ENCODE data around the gene NEDD8. TPM values are rescaled to one million over a fixed set of nuclear protein-coding genes. Genes with fewer than 3 reads are reported as not detected.
"Not testable (repeated sequence)": the region's sequence is repeated elsewhere in the genome, so short reads cannot be mapped to it uniquely, and the experiment has no call there.

Gene NEDD8
- total and polyA plus RNA-seq, 2 donors, result 214 to 259 TPM

DNA sequence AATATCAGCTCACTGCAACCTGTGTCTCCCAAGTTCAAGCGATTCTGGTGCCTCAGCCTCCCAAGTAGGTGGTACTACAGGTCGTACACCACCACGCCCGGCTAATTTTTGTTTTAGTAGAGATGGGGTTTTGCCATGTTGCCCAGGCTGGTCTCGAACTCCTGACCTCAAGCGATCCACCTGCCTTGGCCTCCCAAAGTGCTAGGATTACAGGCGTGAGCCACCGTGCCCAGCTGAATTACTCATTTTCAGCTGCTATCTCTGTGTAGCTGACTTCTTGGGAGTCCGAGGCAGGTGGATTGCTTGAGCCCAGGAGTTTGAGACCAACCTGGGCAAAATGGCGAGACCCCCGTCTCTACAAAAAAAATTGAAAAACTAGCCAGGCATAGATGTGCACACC lies 13.2 kb upstream of the NEDD8 start:
- DNase-seq (ENCODE audit: low read depth in 6 of 9, low spot score in 9 of 9); H3K4me3 ChIP-seq (ENCODE audit: low read length in 2 of 2); H3K36me3 ChIP-seq (ENCODE audit: control insufficient read depth in 2 of 2, insufficient read depth in 2 of 2, low read length in 1 of 2); H3K27ac ChIP-seq (ENCODE audit: low read depth in 1 of 2, low read length in 1 of 2); H3K27me3 ChIP-seq (ENCODE audit: control insufficient read depth in 2 of 2, insufficient read depth in 1 of 2, low read length in 1 of 2); H3K9me3 ChIP-seq (ENCODE audit: control insufficient read depth in 2 of 2, insufficient read depth in 1 of 2, low read length in 1 of 2): not testable (repeated sequence)
- WGBS, result 98% methylated on average over 11 of the region's 11 CpGs
- peaks cover 12 to 32% of the 10 kb centered on the region in 2 donors for H3K4me1 ChIP-seq (ENCODE audit: control insufficient read depth in 2 of 2, insufficient read depth in 2 of 2, low read length in 2 of 2)

DNA sequence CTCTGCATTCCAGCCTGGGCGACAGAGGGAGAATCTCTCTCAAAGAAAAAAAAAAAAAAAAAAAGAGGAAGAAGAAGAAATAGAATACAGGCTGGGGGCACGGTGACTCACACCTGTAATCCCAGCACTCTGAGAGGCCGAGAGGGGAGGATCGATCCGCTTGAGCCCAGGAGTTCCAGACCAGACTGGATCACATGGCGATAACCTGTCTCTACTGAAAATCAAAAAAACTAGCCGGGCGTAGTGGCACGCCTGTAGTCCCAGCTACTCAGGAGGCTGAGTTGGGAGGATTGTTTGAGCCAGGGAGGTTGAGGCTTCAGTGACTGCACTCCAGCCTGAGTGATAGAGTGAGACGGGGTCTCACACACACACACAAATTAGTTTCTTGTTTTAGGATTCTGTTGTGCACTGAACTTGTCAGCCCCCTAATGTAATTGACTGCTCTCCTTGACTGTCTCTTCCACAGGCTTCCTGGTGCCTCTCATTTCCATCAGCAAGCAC lies 11.2 kb upstream of the NEDD8 start:
- Histone ChIP-seq H3K27me3 (ENCODE audit: control insufficient read depth in 2 of 2, insufficient read depth in 1 of 2, low read length in 1 of 2) (no peaks in the 10 kb centered on the region), H3K36me3 (ENCODE audit: control insufficient read depth in 2 of 2, insufficient read depth in 2 of 2, low read length in 1 of 2) (peaks cover 26 to 28% of the 10 kb centered on the region in 2 donors), H3K4me1 (ENCODE audit: control insufficient read depth in 2 of 2, insufficient read depth in 2 of 2, low read length in 2 of 2) (peaks cover 15 to 40% of the 10 kb centered on the region in 2 donors), H3K4me3 (ENCODE audit: low read length in 2 of 2) (peak overlapping the region; percentile 71 to 82), H3K9me3 (ENCODE audit: control insufficient read depth in 2 of 2, insufficient read depth in 1 of 2, low read length in 1 of 2) (no peaks in the 10 kb centered on the region), H3K27ac (ENCODE audit: low read depth in 1 of 2, low read length in 1 of 2) (peak overlapping the region; percentile 98 to 100)
- DNase-seq (ENCODE audit: low read depth in 6 of 9, low spot score in 9 of 9), result peak in 1 of 9 donors; percentile 9
- WGBS, result 43% methylated on average over 10 of the region's 10 CpGs

DNA sequence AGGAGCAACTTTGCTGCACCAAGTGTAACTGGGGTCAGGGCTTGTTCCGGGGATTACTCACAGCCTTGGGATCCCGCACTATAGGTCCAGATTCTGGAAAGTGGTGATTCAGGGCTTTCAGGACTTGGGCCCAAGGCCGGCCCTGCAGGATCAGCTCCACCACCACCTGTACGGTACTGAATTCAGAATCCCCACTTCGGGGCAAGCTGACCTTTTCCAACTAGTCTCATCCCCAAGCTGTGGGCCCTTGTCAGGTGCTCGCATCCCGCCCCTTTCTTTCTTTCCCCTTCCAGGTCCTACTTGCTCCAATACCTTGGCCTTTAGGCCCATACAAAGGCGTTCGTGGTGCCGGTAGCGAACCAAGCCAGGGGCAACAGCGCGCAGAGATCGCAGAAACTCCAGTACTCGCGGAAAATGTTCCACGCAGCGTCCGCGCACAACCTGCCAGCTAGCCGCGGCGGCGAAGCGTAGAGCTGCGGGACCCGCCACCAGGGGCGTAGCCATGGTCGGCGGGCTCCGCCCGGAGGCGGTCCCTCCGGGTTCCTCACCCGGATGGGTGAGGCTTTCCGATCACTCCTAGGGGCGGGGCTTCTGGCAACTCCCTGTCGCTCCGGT lies 9.8 kb upstream of the NEDD8 start:
- DNase-seq (ENCODE audit: low read depth in 6 of 9, low spot score in 9 of 9), result peak in 7 of 9 donors; percentile 91 to 97 (median 93)
- Histone ChIP-seq H3K27me3 (ENCODE audit: control insufficient read depth in 2 of 2, insufficient read depth in 1 of 2, low read length in 1 of 2) (no peaks in the 10 kb centered on the region), H3K4me1 (ENCODE audit: control insufficient read depth in 2 of 2, insufficient read depth in 2 of 2, low read length in 2 of 2) (peaks cover 15 to 39% of the 10 kb centered on the region in 2 donors), H3K4me3 (ENCODE audit: low read length in 2 of 2) (peak overlapping the region; percentile 71 to 82), H3K9me3 (ENCODE audit: control insufficient read depth in 2 of 2, insufficient read depth in 1 of 2, low read length in 1 of 2) (no peaks in the 10 kb centered on the region), H3K27ac (ENCODE audit: low read depth in 1 of 2, low read length in 1 of 2) (peak overlapping the region; percentile 98 to 100), H3K36me3 (ENCODE audit: control insufficient read depth in 2 of 2, insufficient read depth in 2 of 2, low read length in 1 of 2) (peaks cover 40 to 43% of the 10 kb centered on the region in 2 donors)
- 6% methylated on average over 39 of the region's 39 CpGs for WGBS

DNA sequence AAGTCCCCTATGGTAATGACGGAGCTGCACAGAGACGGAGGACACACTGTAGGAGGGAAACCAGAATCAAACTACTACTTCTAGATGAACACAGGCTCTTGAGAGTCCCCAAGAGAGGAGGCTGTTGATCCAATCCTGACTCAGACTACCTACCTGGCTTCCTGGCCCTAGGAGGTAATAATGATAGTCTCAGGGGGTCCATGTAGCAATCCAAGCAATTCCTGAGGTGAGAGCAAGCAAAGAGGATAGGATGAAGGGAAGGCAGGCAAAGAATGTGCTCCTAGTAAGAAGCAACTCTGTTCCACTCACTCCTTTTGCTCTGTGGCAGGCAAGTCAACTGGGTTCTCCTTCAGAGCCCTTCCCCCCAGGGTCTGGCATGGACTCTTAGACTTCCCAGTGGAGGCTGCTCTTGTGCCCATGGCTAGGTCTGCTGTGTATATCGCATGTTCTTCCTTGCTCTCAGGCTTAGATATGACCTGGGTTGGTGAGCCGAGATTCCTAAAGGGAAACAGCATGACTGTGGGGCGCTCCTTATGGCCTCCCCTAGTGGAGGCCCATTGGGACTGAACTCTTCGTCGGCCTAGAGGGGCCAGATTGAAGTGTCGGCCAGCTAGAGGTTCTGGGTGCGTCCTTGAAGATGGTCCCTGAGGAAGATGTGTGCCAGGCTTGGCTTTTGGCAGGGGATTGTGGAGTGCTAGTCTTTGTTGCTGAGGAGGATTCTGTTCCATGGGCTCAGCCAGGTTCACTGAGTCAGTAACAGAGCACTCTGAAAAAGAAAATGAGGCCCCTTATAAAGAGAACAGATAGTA lies 8.1 kb upstream of the NEDD8 start:
- DNase-seq (ENCODE audit: low read depth in 6 of 9, low spot score in 9 of 9), result no peak
- WGBS, result 96% methylated on average over 9 of the region's 9 CpGs
- Histone ChIP-seq H3K9me3 (ENCODE audit: control insufficient read depth in 2 of 2, insufficient read depth in 1 of 2, low read length in 1 of 2) (no peaks in the 10 kb centered on the region), H3K27ac (ENCODE audit: low read depth in 1 of 2, low read length in 1 of 2) (no peak overlapping the region), H3K36me3 (ENCODE audit: control insufficient read depth in 2 of 2, insufficient read depth in 2 of 2, low read length in 1 of 2) (peaks cover 53 to 59% of the 10 kb centered on the region in 2 donors), H3K27me3 (ENCODE audit: control insufficient read depth in 2 of 2, insufficient read depth in 1 of 2, low read length in 1 of 2) (no peaks in the 10 kb centered on the region), H3K4me1 (ENCODE audit: control insufficient read depth in 2 of 2, insufficient read depth in 2 of 2, low read length in 2 of 2) (peaks cover 15 to 35% of the 10 kb centered on the region in 2 donors), H3K4me3 (ENCODE audit: low read length in 2 of 2) (no peak overlapping the region)

DNA sequence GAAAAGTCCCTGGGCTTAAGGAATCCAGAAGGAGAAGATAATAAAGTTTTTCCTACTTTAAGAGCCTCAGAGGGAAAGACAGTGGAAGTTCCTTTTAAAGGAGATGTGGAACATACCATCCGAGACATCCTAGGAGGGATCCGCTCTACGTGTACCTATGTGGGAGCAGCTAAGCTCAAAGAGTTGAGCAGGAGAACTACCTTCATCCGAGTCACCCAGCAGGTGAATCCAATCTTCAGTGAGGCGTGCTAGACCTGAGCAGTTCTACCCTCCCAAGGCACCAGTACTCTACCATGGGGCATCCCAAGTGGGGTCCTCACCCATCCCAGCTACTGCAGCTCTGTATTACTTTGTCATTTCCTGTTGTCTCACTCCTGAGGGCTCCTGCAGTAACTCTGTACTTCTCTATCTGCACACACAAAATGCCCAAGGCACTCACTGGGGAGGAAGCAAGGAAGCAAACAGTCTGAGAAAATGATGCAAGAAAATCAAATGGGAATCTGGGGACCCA lies 6.4 kb upstream of the NEDD8 start:
- H3K27ac ChIP-seq (ENCODE audit: low read depth in 1 of 2, low read length in 1 of 2), result no peak overlapping the region
- 97% methylated on average over 5 of the region's 5 CpGs for WGBS
- no peak for DNase-seq (ENCODE audit: low read depth in 6 of 9, low spot score in 9 of 9)
- no peaks in the 10 kb centered on the region for H3K9me3 ChIP-seq (ENCODE audit: control insufficient read depth in 2 of 2, insufficient read depth in 1 of 2, low read length in 1 of 2)
- H3K36me3 ChIP-seq (ENCODE audit: control insufficient read depth in 2 of 2, insufficient read depth in 2 of 2, low read length in 1 of 2), result peaks cover 53 to 65% of the 10 kb centered on the region in 2 donors
- H3K4me1 ChIP-seq (ENCODE audit: control insufficient read depth in 2 of 2, insufficient read depth in 2 of 2, low read length in 2 of 2), result peaks cover 15 to 36% of the 10 kb centered on the region in 2 donors
- no peak overlapping the region for H3K4me3 ChIP-seq (ENCODE audit: low read length in 2 of 2)
- no peaks in the 10 kb centered on the region for H3K27me3 ChIP-seq (ENCODE audit: control insufficient read depth in 2 of 2, insufficient read depth in 1 of 2, low read length in 1 of 2)

DNA sequence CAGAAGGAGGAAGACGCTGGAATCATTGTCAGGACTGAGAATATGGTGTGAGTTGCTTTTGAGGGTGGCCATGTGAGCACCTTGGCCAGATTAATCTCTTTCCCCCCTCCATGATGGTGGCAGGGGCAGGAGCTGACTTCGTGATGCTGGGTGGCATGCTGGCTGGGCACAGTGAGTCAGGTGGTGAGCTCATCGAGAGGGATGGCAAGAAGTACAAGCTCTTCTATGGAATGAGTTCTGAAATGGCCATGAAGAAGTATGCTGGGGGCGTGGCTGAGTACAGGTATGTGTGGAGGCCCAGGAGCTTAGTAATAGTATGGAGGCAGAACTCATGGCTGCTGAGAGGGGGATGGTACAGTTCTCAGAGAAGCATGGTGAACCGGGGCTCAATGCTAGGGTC lies 6.0 kb upstream of the NEDD8 start:
- 97% methylated on average over 5 of the region's 5 CpGs for WGBS
- Histone ChIP-seq H3K36me3 (ENCODE audit: control insufficient read depth in 2 of 2, insufficient read depth in 2 of 2, low read length in 1 of 2) (peaks cover 53 to 65% of the 10 kb centered on the region in 2 donors), H3K4me1 (ENCODE audit: control insufficient read depth in 2 of 2, insufficient read depth in 2 of 2, low read length in 2 of 2) (peaks cover 16 to 36% of the 10 kb centered on the region in 2 donors), H3K27ac (ENCODE audit: low read depth in 1 of 2, low read length in 1 of 2) (no peak overlapping the region), H3K27me3 (ENCODE audit: control insufficient read depth in 2 of 2, insufficient read depth in 1 of 2, low read length in 1 of 2) (no peaks in the 10 kb centered on the region), H3K4me3 (ENCODE audit: low read length in 2 of 2) (no peak overlapping the region), H3K9me3 (ENCODE audit: control insufficient read depth in 2 of 2, insufficient read depth in 1 of 2, low read length in 1 of 2) (no peaks in the 10 kb centered on the region)
- no peak for DNase-seq (ENCODE audit: low read depth in 6 of 9, low spot score in 9 of 9)

DNA sequence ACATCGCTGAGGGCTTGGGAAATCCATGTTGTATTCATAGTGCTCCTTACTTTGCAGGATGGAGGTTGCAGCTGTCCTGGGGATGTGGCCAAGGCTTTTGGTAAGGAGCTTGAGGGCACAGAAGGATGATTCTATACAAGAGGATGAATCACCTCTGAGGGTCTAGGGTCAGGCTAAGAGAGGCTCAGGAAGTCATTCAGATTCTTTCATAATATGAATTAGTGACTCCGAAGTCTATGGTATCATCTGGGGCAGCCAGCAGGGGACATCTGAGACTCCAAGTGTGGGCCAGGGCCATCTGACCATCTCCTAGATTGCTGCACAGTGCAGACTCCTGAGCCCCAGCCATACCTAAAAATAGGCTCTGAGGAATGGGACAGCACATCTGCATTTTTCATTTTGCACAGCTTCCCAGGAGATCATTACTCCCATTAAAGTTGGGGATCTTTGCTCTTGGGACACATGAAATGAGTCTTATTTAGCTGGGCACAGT lies 5.3 kb upstream of the NEDD8 start:
- Histone ChIP-seq H3K27me3 (ENCODE audit: control insufficient read depth in 2 of 2, insufficient read depth in 1 of 2, low read length in 1 of 2) (no peaks in the 10 kb centered on the region), H3K9me3 (ENCODE audit: control insufficient read depth in 2 of 2, insufficient read depth in 1 of 2, low read length in 1 of 2) (no peaks in the 10 kb centered on the region), H3K4me1 (ENCODE audit: control insufficient read depth in 2 of 2, insufficient read depth in 2 of 2, low read length in 2 of 2) (peaks cover 18 to 35% of the 10 kb centered on the region in 2 donors), H3K27ac (ENCODE audit: low read depth in 1 of 2, low read length in 1 of 2) (no peak overlapping the region), H3K4me3 (ENCODE audit: low read length in 2 of 2) (no peak overlapping the region), H3K36me3 (ENCODE audit: control insufficient read depth in 2 of 2, insufficient read depth in 2 of 2, low read length in 1 of 2) (peaks cover 53 to 65% of the 10 kb centered on the region in 2 donors)
- DNase-seq (ENCODE audit: low read depth in 6 of 9, low spot score in 9 of 9), result no peak
- 97% methylated on average over 2 of the region's 2 CpGs for WGBS

DNA sequence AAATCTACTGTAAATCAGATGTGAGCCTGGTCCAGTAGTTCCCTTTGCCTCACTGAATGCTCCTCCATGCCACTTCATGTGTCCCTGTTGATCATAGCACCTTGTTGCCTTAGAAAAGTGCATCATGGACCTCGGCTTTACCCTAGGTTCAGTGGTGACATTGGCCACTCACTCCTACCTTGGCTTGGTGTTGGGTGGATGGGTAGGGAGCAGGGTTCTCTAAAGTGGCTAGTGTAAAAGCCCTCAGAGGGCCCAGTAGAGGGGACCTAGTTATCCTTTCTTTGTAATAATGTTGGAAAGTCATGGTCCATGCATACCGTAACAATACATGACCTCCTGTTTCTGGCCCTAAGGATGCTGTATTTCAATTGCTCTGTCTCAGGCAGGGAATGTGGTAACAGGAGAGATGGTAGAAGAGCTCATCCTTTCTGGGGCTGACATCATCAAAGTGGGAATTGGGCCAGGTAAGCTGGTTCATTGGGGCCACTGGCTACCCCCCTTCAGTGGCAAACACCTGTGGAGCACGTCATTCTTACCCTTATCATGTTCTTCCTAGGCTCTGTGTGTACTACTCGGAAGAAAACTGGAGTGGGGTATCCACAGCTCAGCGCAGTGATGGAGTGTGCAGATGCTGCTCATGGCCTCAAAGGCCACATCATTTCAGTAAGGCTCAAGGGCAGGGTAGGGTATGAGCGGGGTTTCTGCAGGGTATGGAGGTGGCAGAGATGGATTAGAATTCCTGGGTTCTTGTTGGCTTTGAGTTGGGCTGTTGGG lies 4.7 kb upstream of the NEDD8 start:
- H3K4me1 ChIP-seq (ENCODE audit: control insufficient read depth in 2 of 2, insufficient read depth in 2 of 2, low read length in 2 of 2), result peaks cover 18 to 33% of the 10 kb centered on the region in 2 donors

More for the DNA sequence above, 4.7 kb upstream of the NEDD8 start:
- Histone ChIP-seq H3K27me3 (ENCODE audit: control insufficient read depth in 2 of 2, insufficient read depth in 1 of 2, low read length in 1 of 2) (no peaks in the 10 kb centered on the region), H3K36me3 (ENCODE audit: control insufficient read depth in 2 of 2, insufficient read depth in 2 of 2, low read length in 1 of 2) (peaks cover 53 to 65% of the 10 kb centered on the region in 2 donors), H3K4me3 (ENCODE audit: low read length in 2 of 2) (no peak overlapping the region), H3K9me3 (ENCODE audit: control insufficient read depth in 2 of 2, insufficient read depth in 1 of 2, low read length in 1 of 2) (no peaks in the 10 kb centered on the region), H3K27ac (ENCODE audit: low read depth in 1 of 2, low read length in 1 of 2) (no peak overlapping the region)
- no peak for DNase-seq (ENCODE audit: low read depth in 6 of 9, low spot score in 9 of 9)
- WGBS, result 97% methylated on average over 6 of the region's 6 CpGs
